SK-N-SH (cell line): ENCODE results near the gene TTC21A. TPM values are rescaled to one million over a fixed set of nuclear protein-coding genes. Genes with fewer than 3 reads are reported as not detected.

Experiments used
- CTCF ChIA-PET: fragments of 300-600, 350-600 bp; formaldehyde crosslinking; extraction: SDS; loops from one replicate; lab custom pipeline; 2021; lab: Yijun Ruan, JAX
- POLR2A ChIA-PET: fragments of 350-600 bp; sonication (Branson Sonifier 250); formaldehyde crosslinking; extraction: SDS; loops from one replicate; lab custom pipeline; 2020; ENCODE audit warnings: antibody characterized with exemption, inconsistent platforms; lab: Yijun Ruan, JAX
- DNase-seq: peaks from one replicate; pipeline ENCODE4 v3.0.0; 2012
- H2AFZ ChIP-seq: fragments of 200-600 bp; sonication (generic); 2 replicates; pipeline ENCODE4 v1.8.1; 2016; ENCODE audit warnings: antibody characterized with exemption, mild to moderate bottlenecking, low read depth
- H3F3A ChIP-seq: fragments of 200-600 bp; sonication (generic); replicated peaks from 2 replicates; pipeline ENCODE3; 2016; ENCODE audit warnings: antibody characterized with exemption, mild to moderate bottlenecking; ENCODE audit not compliant: insufficient read depth
- H3K27ac ChIP-seq, 2 experiments: fragments of 200-500 bp in 1 of 2; fragments of 200-600 bp in 1 of 2; sonication (Bioruptor generic) in 1 of 2; sonication (generic), shearing (Covaris generic) in 1 of 2; 2 replicates each; pipeline versions ENCODE4 v1.5.1 to v1.6.1; 2014 to 2016; ENCODE audit warnings: low read depth in 2 of 2, inconsistent platforms in 1 of 2, low read length in 1 of 2, mild to moderate bottlenecking in 1 of 2, mixed read lengths in 1 of 2
- H3K27me3 ChIP-seq: fragments of 200-600 bp; sonication (generic), shearing (Covaris generic); 2 replicates; pipeline ENCODE4 v1.6.1; 2016; ENCODE audit warnings: mixed run types; ENCODE audit not compliant: insufficient read depth
- H3K36me3 ChIP-seq, 2 experiments: fragments of 200-500 bp in 1 of 2; fragments of 200-600 bp in 1 of 2; sonication (Bioruptor generic) in 1 of 2; sonication (generic) in 1 of 2; replicated peaks in 1 of 2; 2 replicates each; pipeline versions ENCODE3 to v1.5.1; 2014 to 2016; ENCODE audit warnings: low read length in 1 of 2, mild to moderate bottlenecking in 1 of 2; ENCODE audit not compliant: insufficient read depth in 2 of 2, control insufficient read depth in 1 of 2
- H3K4me1 ChIP-seq, 2 experiments: fragments of 200-500 bp in 1 of 2; fragments of 200-600 bp in 1 of 2; sonication (Bioruptor generic) in 1 of 2; sonication (generic), shearing (Covaris generic) in 1 of 2; 2 replicates each; pipeline versions ENCODE4 v1.5.1 to v1.6.1; 2014 to 2016; ENCODE audit warnings: low read depth in 1 of 2, low read length in 1 of 2, mixed run types in 1 of 2; ENCODE audit not compliant: insufficient read depth in 2 of 2, control insufficient read depth in 1 of 2
- H3K4me2 ChIP-seq: fragments of 200-600 bp; sonication (generic), shearing (Covaris generic); 2 replicates; pipeline ENCODE4 v1.6.1; 2017; ENCODE audit warnings: mixed run types
- H3K4me3 ChIP-seq, 2 experiments: fragments of 200-500 bp in 1 of 2; fragments of 200-600 bp in 1 of 2; sonication (Bioruptor generic) in 1 of 2; sonication (generic), shearing (Covaris generic) in 1 of 2; 2 replicates each; pipeline versions ENCODE4 v1.5.1 to v1.8.1; 2014 to 2016; ENCODE audit warnings: low read depth in 2 of 2, inconsistent platforms in 1 of 2, low read length in 1 of 2, mild to moderate bottlenecking in 1 of 2, mixed read lengths in 1 of 2, moderate library complexity in 1 of 2
- H3K79me2 ChIP-seq: fragments of 200-600 bp; sonication (generic); 2 replicates; pipeline ENCODE4 v1.8.1; 2017; ENCODE audit warnings: mild to moderate bottlenecking; ENCODE audit not compliant: insufficient read depth
- H3K9ac ChIP-seq: fragments of 200-600 bp; sonication (generic); 2 replicates; pipeline ENCODE4 v1.6.1; 2017; ENCODE audit warnings: mixed run types
- H3K9me2 ChIP-seq: fragments of 200-600 bp; sonication (generic); 2 replicates; pipeline ENCODE4 v1.6.1; 2017; ENCODE audit warnings: mixed run types
- H3K9me3 ChIP-seq: fragments of 200-600 bp; sonication (generic); 2 replicates; pipeline ENCODE4 v1.6.1; 2017; ENCODE audit warnings: mixed run types, mild to moderate bottlenecking, moderate library complexity
- H4K20me1 ChIP-seq: fragments of 200-600 bp; sonication (generic); 2 replicates; pipeline ENCODE4 v1.6.1; 2017; ENCODE audit warnings: mild to moderate bottlenecking, mixed run types; ENCODE audit not compliant: insufficient read depth
- CHD2 ChIP-seq: fragments of 150-350 bp; IDR thresholded peaks from 2 replicates; pipeline ENCODE4 v1.6.1; 2018; ENCODE audit warnings: low read length; ENCODE audit not compliant: partially characterized antibody
- ELF1 ChIP-seq: IDR thresholded peaks from 2 replicates; pipeline ENCODE4 v1.4.0; 2012
- EP300 ChIP-seq, 2 experiments: IDR thresholded peaks; 2 replicates each; pipeline versions ENCODE4 v1.4.0 to v1.6.1; 2012; ENCODE audit warnings: borderline replicate concordance in 1 of 2, low read depth in 1 of 2, low read length in 1 of 2
- FOXJ3 ChIP-seq: sonication (generic); formaldehyde crosslinking; IDR thresholded peaks from 2 replicates; pipeline ENCODE4 v1.5.1; 2020; ENCODE audit warnings: mild to moderate bottlenecking, missing genetic modification reagents
- FOXM1 ChIP-seq: IDR thresholded peaks from 2 replicates; pipeline ENCODE4 v1.4.0; 2012; ENCODE audit warnings: low read depth, mild to moderate bottlenecking
- GABPA ChIP-seq: IDR thresholded peaks from 2 replicates; pipeline ENCODE4 v1.4.0; 2012; ENCODE audit warnings: low read depth, mild to moderate bottlenecking
- MXI1 ChIP-seq: IDR thresholded peaks from 2 replicates; pipeline ENCODE4 v1.6.1; 2012; ENCODE audit warnings: mild to moderate bottlenecking, low read depth, low read length, improper control_type of control experiment
- NFIC ChIP-seq: IDR thresholded peaks from 2 replicates; pipeline ENCODE4 v1.4.0; 2012; ENCODE audit warnings: borderline replicate concordance
- POLR2AphosphoS5 ChIP-seq: IDR thresholded peaks from 2 replicates; pipeline ENCODE4 v1.6.1; 2012; ENCODE audit warnings: low read depth, low read length
- RAD21 ChIP-seq: IDR thresholded peaks from 2 replicates; pipeline ENCODE4 v1.6.1; 2012; ENCODE audit warnings: mild to moderate bottlenecking, low read length
- SIN3A ChIP-seq: IDR thresholded peaks from 2 replicates; pipeline ENCODE4 v1.6.1; 2012; ENCODE audit warnings: low read depth, mild to moderate bottlenecking, low read length, moderate library complexity, borderline replicate concordance
- TAF1 ChIP-seq: IDR thresholded peaks from 2 replicates; pipeline ENCODE4 v1.6.1; 2012; ENCODE audit warnings: low read depth, mild to moderate bottlenecking, low read length, moderate library complexity, borderline replicate concordance
- TCF12 ChIP-seq: IDR thresholded peaks from 2 replicates; pipeline ENCODE4 v1.4.0; 2012
- WGBS: methylation state at CpG from one replicate; pipeline ENCODE4 v1.1.6; 2017; ENCODE audit warnings: low lambda C conversion rate; 5-methylcytosine and 5-hydroxymethylcytosine counted together
- polyA plus RNA-seq, 3 experiments: library from polyadenylated mRNA; depleted of rRNA; stranded (reverse); fragments of >200 nt; gene quantifications; 2 replicates each; pipeline ENCODE4 v1.2.3, GENCODE V29; 2012
- TF ChIP-seq, protein P1 (sequence below): fragments of 200-600 bp; sonication (generic); IDR thresholded peaks from 2 replicates; pipeline ENCODE4 v1.6.1; 2017; ENCODE audit warnings: antibody characterized with exemption, mild to moderate bottlenecking, moderate library complexity
- TF ChIP-seq, protein P2 (sequence below): IDR thresholded peaks from 2 replicates; pipeline ENCODE4 v1.4.0; 2012; ENCODE audit warnings: low read depth
- TF ChIP-seq, protein P3 (sequence below): IDR thresholded peaks from 2 replicates; pipeline ENCODE4 v1.6.1; 2012; ENCODE audit warnings: mild to moderate bottlenecking, low read depth, low read length, moderate library complexity
- TF ChIP-seq, protein P4 (sequence below): fragments of 150-350 bp; IDR thresholded peaks from 2 replicates; pipeline ENCODE4 v1.6.1; 2017; ENCODE audit warnings: antibody characterized with exemption, low read length, low read depth, borderline replicate concordance

Gene TTC21A
- polyA plus RNA-seq, 1 of the 3 experiments (the other 2 are of a cell fraction), result 3.9 TPM

DNA sequence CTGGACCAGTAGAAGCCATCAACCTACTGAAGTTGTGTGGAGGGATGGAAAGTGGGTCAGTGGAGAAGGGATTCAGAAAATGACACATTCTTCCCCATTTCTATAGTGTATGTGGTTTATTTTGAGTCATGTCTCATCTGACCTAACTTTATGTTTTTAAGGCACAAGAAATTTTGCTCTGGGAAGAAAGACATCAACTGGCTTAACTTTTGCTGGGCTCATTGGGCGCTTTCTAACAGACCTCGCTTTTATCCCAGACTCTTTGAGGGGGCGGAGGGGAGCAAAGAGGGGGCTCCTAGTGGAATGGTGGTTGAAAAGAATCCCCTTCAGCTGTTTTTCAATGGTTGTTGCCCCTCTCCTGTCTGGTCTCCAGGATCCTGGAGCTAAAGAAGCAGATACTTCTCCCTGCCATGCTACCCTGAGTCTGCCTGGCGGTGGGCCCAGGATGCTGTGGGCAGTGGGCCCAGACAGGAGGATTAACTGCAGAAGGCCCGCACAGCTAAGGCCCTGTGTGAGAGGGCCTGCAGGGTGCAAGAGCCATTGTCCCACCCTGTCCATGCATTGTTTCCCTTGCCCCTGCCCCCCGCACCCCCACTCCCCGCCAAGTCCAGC is 31.4 kb downstream of the TTC21A start:
- Histone ChIP-seq H3F3A (peaks cover 6% of the 10 kb centered on the region), H3K4me3 (no peak overlapping the region), H3K9ac (no peak overlapping the region), H3K9me3 (no peaks in the 10 kb centered on the region), H3K79me2 (peaks cover 32% of the 10 kb centered on the region), H4K20me1 (peaks cover 16% of the 10 kb centered on the region), H3K9me2 (no peaks in the 10 kb centered on the region), H3K4me2 (no peak overlapping the region), H3K27me3 (no peaks in the 10 kb centered on the region), H3K36me3 (peaks cover 17 to 34% of the 10 kb centered on the region in 2 experiments), H3K4me1 (peaks cover 9 to 42% of the 10 kb centered on the region in 2 experiments), H3K27ac (peak overlapping the region; percentile 34 to 37; a peak in 2 of 4 replicates), H2AFZ (no peak overlapping the region)
- DNase-seq, result no peak
- TF ChIP-seq, protein P1, sequence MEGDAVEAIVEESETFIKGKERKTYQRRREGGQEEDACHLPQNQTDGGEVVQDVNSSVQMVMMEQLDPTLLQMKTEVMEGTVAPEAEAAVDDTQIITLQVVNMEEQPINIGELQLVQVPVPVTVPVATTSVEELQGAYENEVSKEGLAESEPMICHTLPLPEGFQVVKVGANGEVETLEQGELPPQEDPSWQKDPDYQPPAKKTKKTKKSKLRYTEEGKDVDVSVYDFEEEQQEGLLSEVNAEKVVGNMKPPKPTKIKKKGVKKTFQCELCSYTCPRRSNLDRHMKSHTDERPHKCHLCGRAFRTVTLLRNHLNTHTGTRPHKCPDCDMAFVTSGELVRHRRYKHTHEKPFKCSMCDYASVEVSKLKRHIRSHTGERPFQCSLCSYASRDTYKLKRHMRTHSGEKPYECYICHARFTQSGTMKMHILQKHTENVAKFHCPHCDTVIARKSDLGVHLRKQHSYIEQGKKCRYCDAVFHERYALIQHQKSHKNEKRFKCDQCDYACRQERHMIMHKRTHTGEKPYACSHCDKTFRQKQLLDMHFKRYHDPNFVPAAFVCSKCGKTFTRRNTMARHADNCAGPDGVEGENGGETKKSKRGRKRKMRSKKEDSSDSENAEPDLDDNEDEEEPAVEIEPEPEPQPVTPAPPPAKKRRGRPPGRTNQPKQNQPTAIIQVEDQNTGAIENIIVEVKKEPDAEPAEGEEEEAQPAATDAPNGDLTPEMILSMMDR, result no peak
- peak; percentile 41 for TF ChIP-seq NFIC
- 92% methylated on average over 6 of the region's 7 CpGs for WGBS
- POLR2A ChIA-PET, result no interaction called here
- CTCF ChIA-PET, result interaction anchor here (1.0 to 1.2 kb wide), 3 partner anchors 11 to 149 kb away, joined by 3 to 4 read pairs (median 3); no protein-coding TSS in a partner anchor

DNA sequence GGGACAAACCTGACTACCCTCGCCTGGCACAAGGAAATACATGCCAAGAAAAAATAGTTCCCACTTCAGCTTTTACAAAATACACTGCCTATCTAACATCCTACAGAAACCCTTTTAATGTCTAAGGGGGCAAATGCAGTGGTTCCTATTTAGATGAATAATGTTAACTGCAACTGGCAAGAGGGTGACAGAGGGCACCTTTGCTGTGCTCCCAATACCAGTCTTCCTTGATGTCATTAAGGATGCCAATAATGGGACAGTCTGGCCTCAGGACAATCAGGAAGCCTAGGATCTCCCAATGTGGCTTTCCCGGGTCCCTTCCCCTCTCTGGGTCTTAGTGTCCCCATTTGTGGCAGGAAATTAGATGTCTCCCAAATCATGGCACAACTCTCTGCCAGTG is 32.0 kb downstream of the TTC21A start:
- Histone ChIP-seq H4K20me1 (peaks cover 20% of the 10 kb centered on the region), H3K79me2 (peaks cover 37% of the 10 kb centered on the region), H3K4me3 (no peak overlapping the region), H3K9ac (no peak overlapping the region), H3K4me2 (no peak overlapping the region), H3K36me3 (peaks cover 22 to 37% of the 10 kb centered on the region in 2 experiments), H3K4me1 (peaks cover 9 to 47% of the 10 kb centered on the region in 2 experiments), H3K9me2 (no peaks in the 10 kb centered on the region), H3F3A (peaks cover 6% of the 10 kb centered on the region), H2AFZ (no peak overlapping the region), H3K27ac (peak overlapping the region; percentile 18 to 28; a peak in 1 of 4 replicates), H3K9me3 (no peaks in the 10 kb centered on the region), H3K27me3 (no peaks in the 10 kb centered on the region)
- CTCF ChIA-PET, result interaction anchor here (1.0 kb wide), 2 partner anchors 12 to 149 kb away, joined by 3 to 4 read pairs; no protein-coding TSS in a partner anchor
- WGBS, result 83% methylated on average over 2 of the region's 2 CpGs
- no peak for DNase-seq
- POLR2A ChIA-PET, result no interaction called here
- no peak for TF ChIP-seq MXI1
- TF ChIP-seq TCF12, result no peak
- no peak for TF ChIP-seq GABPA
- no peak for TF ChIP-seq CHD2
- TF ChIP-seq, protein P1, result no peak
- TF ChIP-seq, protein P2, sequence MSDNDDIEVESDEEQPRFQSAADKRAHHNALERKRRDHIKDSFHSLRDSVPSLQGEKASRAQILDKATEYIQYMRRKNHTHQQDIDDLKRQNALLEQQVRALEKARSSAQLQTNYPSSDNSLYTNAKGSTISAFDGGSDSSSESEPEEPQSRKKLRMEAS, result no peak
- TF ChIP-seq, protein P3, sequence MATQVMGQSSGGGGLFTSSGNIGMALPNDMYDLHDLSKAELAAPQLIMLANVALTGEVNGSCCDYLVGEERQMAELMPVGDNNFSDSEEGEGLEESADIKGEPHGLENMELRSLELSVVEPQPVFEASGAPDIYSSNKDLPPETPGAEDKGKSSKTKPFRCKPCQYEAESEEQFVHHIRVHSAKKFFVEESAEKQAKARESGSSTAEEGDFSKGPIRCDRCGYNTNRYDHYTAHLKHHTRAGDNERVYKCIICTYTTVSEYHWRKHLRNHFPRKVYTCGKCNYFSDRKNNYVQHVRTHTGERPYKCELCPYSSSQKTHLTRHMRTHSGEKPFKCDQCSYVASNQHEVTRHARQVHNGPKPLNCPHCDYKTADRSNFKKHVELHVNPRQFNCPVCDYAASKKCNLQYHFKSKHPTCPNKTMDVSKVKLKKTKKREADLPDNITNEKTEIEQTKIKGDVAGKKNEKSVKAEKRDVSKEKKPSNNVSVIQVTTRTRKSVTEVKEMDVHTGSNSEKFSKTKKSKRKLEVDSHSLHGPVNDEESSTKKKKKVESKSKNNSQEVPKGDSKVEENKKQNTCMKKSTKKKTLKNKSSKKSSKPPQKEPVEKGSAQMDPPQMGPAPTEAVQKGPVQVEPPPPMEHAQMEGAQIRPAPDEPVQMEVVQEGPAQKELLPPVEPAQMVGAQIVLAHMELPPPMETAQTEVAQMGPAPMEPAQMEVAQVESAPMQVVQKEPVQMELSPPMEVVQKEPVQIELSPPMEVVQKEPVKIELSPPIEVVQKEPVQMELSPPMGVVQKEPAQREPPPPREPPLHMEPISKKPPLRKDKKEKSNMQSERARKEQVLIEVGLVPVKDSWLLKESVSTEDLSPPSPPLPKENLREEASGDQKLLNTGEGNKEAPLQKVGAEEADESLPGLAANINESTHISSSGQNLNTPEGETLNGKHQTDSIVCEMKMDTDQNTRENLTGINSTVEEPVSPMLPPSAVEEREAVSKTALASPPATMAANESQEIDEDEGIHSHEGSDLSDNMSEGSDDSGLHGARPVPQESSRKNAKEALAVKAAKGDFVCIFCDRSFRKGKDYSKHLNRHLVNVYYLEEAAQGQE, result no peak
- no peak for TF ChIP-seq EP300 (IDR thresholded peaks at IDR 0.05; ENCODE audit: borderline replicate concordance in 1 of 2, low read depth in 1 of 2, low read length in 1 of 2)
- no peak for TF ChIP-seq POLR2AphosphoS5
- no peak for TF ChIP-seq SIN3A
- no peak for TF ChIP-seq FOXJ3 (CRISPR knock-in tag)
- TF ChIP-seq ELF1, result no peak
- TF ChIP-seq, protein P4, sequence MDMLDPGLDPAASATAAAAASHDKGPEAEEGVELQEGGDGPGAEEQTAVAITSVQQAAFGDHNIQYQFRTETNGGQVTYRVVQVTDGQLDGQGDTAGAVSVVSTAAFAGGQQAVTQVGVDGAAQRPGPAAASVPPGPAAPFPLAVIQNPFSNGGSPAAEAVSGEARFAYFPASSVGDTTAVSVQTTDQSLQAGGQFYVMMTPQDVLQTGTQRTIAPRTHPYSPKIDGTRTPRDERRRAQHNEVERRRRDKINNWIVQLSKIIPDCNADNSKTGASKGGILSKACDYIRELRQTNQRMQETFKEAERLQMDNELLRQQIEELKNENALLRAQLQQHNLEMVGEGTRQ, result no peak
- no peak for TF ChIP-seq FOXM1
- TF ChIP-seq TAF1, result no peak
- no peak for TF ChIP-seq RAD21
